Panc1 (cell line): ENCODE measurements around the gene CEP170B. TPM values are rescaled to one million over a fixed set of nuclear protein-coding genes. Genes with fewer than 3 reads are reported as not detected.

Experiments
- ATAC-seq: fragments of 200-7000 bp; cut with Tn5 transposase; 2 replicates; pipeline ENCODE4 v1.9.1; 2020; ENCODE audit warnings: mild to moderate bottlenecking, moderate library complexity
- BruUV-seq: library from RNA; stranded (reverse); fragments of 400-500 nt; replicated peaks from 2 replicates; lab custom pipeline; 2021; lab: Mats Ljungman, UMichigan
- CTCF ChIA-PET: fragments of 300-600 bp; sonication (Branson Sonifier 250); formaldehyde crosslinking; loops from one replicate; lab custom pipeline; 2022; ENCODE audit warnings: antibody characterized with exemption; lab: Charles Lee
- POLR2A ChIA-PET: fragments of 300-600 bp; sonication (Branson Sonifier 250); formaldehyde crosslinking; loops from one replicate; lab custom pipeline; 2022; ENCODE audit warnings: antibody characterized with exemption; lab: Charles Lee
- DNase-seq: peaks from one replicate; pipeline ENCODE4 v3.0.0-alpha.2; 2010; ENCODE audit warnings: low read depth, low spot score
- H3K27ac ChIP-seq: 2 replicates; pipeline ENCODE4 v1.5.1; 2011; ENCODE audit warnings: mild to moderate bottlenecking, low read length, inconsistent platforms
- H3K27me3 ChIP-seq: fragments of 200-500 bp; sonication (Bioruptor generic); 2 replicates; pipeline ENCODE4 v1.6.0; 2014; ENCODE audit warnings: low read length, inconsistent platforms; ENCODE audit not compliant: control insufficient read depth, insufficient read depth
- H3K36me3 ChIP-seq: fragments of 200-500 bp; sonication (Bioruptor generic); 2 replicates; pipeline ENCODE4 v1.5.1; 2014; ENCODE audit warnings: inconsistent platforms, mild to moderate bottlenecking, low read length, moderate library complexity; ENCODE audit not compliant: control insufficient read depth, insufficient read depth
- H3K4me1 ChIP-seq: 2 replicates; pipeline ENCODE4 v1.5.1; 2011; ENCODE audit warnings: inconsistent platforms, mild to moderate bottlenecking, low read length, moderate library complexity; ENCODE audit not compliant: control insufficient read depth, insufficient read depth
- H3K4me3 ChIP-seq, 2 experiments: 2 replicates each; pipeline ENCODE4 v1.5.1; 2011 to 2012; ENCODE audit warnings: low read depth in 2 of 2, low read length in 2 of 2, mild to moderate bottlenecking in 2 of 2, inconsistent platforms in 1 of 2, moderate library complexity in 1 of 2
- H3K9me3 ChIP-seq: fragments of 200-500 bp; sonication (Bioruptor generic); 2 replicates; pipeline ENCODE4 v1.5.1; 2014; ENCODE audit warnings: low read depth, mild to moderate bottlenecking, inconsistent platforms, low read length, moderate library complexity; ENCODE audit not compliant: control insufficient read depth, insufficient read depth
- CTCF ChIP-seq: fragments of 450-650 bp; IDR thresholded peaks from 2 replicates; pipeline ENCODE4 v1.5.1; 2017; ENCODE audit warnings: mild to moderate bottlenecking
- POLR2AphosphoS5 ChIP-seq: IDR thresholded peaks from 2 replicates; pipeline ENCODE4 v1.6.1; 2012; ENCODE audit warnings: mild to moderate bottlenecking, low read depth, low read length, moderate library complexity
- REST ChIP-seq, 2 experiments: IDR thresholded peaks; 2 replicates each; pipeline ENCODE4 v1.6.1; 2011 to 2012; ENCODE audit warnings: low read depth in 2 of 2, control low read depth in 1 of 2, low read length in 1 of 2, mild to moderate bottlenecking in 1 of 2, moderate library complexity in 1 of 2; ENCODE audit not compliant: insufficient read depth in 1 of 2
- SIN3A ChIP-seq: IDR thresholded peaks from 2 replicates; pipeline ENCODE4 v1.6.1; 2012; ENCODE audit warnings: low read depth, mild to moderate bottlenecking, low read length, moderate library complexity, borderline replicate concordance; ENCODE audit not compliant: insufficient read depth
- TCF7L2 ChIP-seq: IDR thresholded peaks from 2 replicates; pipeline ENCODE4 v1.6.1; 2011; ENCODE audit warnings: mild to moderate bottlenecking, low read depth, low read length, inconsistent platforms
- in situ Hi-C: cut with HindIII; loops from 2 replicates; pipeline ENCODE4 v1.10.0; 2016; ENCODE audit warnings: low sequenced_read_pairs, low pct_unique_long_range_greater_than_20kb
- intact Hi-C: fragments of 100-400 bp; cut with micrococcal nuclease; formaldehyde crosslinking; loops from one replicate; pipeline ENCODE4 v1.10.0; 2022; ENCODE audit not compliant: unreplicated experiment
- total RNA-seq: library from RNA; stranded (reverse); gene quantifications from one replicate; pipeline ENCODE4 v1.2.1, GENCODE V29; 2021; ENCODE audit not compliant: unreplicated experiment

The CEP170B gene
- total RNA-seq, 1 experiment from 2014 or later: 17.8 TPM

- TF ChIP-seq REST (IDR thresholded peaks at IDR 0.05; ENCODE audit: insufficient read depth in 1 of 2, low read depth in 2 of 2, low read length in 1 of 2): no peak
- 0 out of 2 replicates have a peak, but pooled peaks have one; percentile 26 for TF ChIP-seq CTCF
- no peaks in the 10 kb centered on the region for H3K9me3 ChIP-seq
- H3K36me3 ChIP-seq: no peaks in the 10 kb centered on the region; the same call in 1 of the 2 replicates
- CTCF ChIA-PET: no interaction called here
- in situ Hi-C loops (no loop called here), intact Hi-C loops (no loop called here)
- H3K4me1 ChIP-seq: peaks cover 4% of the 10 kb centered on the region; the same call in 1 of the 2 replicates
- no peak for DNase-seq
- POLR2A ChIA-PET: no interaction called here
- H3K27me3 ChIP-seq: no peaks in the 10 kb centered on the region
- peak; percentile 29; the same call in 1 of the 2 replicates for ATAC-seq
- BruUV-seq: no TSS peak
- no peak overlapping the region for H3K4me3 ChIP-seq
- no peak overlapping the region for H3K27ac ChIP-seq
These were observed 6.1 kb downstream of the CEP170B start for GRCh38 chr14:104871145-104871655.

- no peaks in the 10 kb centered on the region; the same call in 1 of the 2 replicates for H3K4me1 ChIP-seq
- no peaks in the 10 kb centered on the region for H3K36me3 ChIP-seq
- no peaks in the 10 kb centered on the region for H3K27me3 ChIP-seq
- no peak for DNase-seq
- ATAC-seq: no peak
- no peak for TF ChIP-seq POLR2AphosphoS5
- TF ChIP-seq SIN3A: no peak
- no peak for TF ChIP-seq REST (IDR thresholded peaks at IDR 0.05; ENCODE audit: insufficient read depth in 1 of 2, low read depth in 2 of 2, low read length in 1 of 2)
- no peak for TF ChIP-seq CTCF
- no peak for TF ChIP-seq TCF7L2
- BruUV-seq: no TSS peak
- POLR2A ChIA-PET: no interaction called here
- intact Hi-C loops: no loop called here
- no peaks in the 10 kb centered on the region for H3K9me3 ChIP-seq
- H3K4me3 ChIP-seq: no peak overlapping the region
- in situ Hi-C loops: no loop called here
- no peak overlapping the region for H3K27ac ChIP-seq
- CTCF ChIA-PET: no interaction called here
These were observed 6.8 kb downstream of the CEP170B start for GRCh38 chr14:104871656-104872468.
